HG03196 (cell line): ENCODE measurements around the gene RAD51B.

ENCODE experiments used
- ATAC-seq: cut with Tn5 transposase; IDR thresholded peaks from one replicate; pipeline ENCODE4 v1.9.1; 2021; ENCODE audit not compliant: unreplicated experiment

RAD51B gene

DNA sequence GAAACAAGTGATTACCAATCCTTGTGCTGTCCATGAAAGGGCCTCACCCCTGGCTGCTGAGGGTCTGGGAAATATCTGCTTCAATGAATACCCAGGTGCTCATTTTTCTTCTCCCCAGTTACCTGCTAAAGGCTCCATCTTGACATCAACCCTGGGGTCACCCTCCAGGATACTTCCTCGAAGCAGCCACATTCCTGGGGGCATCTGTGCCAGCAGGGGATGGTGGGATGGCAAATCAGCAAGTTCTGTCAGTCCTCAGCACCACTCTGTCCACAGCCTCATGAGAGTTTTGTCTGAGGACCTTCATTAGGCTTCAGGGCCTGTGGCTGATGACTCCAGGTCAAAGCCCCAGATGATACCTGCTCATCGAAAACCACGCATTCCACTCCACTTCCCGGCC lies 848.4 kb downstream of the RAD51B start:
- no peak for ATAC-seq

DNA sequence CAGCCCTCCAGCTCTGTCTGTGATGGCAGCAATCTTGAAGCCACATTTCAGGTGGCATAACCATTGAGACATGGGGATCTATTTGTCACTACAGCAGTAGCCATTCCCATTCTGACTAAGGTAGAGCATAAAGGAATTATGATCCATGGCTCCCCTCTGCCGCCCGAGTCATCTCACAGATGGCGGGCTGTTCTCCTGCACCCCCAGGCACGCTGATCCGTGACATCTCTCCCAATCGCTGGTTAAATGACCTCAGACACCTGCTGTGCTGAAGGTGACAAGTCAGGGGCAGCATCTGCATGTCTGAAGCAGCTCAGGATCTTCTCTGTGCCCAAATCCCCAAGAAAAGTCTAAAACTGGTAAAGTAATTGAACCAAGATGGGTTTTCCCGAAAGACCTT lies 849.0 kb downstream of the RAD51B start:
- no peak for ATAC-seq

GRCh38 chr14:68669111-68669511 lies 849.5 kb downstream of the RAD51B start:
- no peak for ATAC-seq

- ATAC-seq: no peak
Observed at GRCh38 chr14:68669603-68670358, 850.2 kb downstream of the RAD51B start.

DNA sequence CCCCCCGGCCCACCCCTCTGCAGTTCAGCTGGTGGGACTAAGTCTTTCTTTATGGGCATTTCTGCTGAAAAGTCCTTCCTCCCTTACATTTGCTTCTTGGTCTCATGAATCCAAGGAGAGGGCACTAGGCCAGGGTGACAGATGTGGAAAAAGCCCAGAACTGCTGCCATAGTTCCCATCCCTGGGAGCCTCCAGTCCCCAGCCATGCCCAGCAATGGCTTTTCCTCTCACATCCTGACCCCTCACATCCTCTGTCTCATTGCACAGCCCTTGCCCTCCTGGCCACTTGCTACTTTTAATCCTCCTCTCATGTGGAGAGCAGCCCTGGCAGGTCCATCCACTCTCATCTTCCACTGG lies 850.8 kb downstream of the RAD51B start:
- no peak for ATAC-seq

DNA sequence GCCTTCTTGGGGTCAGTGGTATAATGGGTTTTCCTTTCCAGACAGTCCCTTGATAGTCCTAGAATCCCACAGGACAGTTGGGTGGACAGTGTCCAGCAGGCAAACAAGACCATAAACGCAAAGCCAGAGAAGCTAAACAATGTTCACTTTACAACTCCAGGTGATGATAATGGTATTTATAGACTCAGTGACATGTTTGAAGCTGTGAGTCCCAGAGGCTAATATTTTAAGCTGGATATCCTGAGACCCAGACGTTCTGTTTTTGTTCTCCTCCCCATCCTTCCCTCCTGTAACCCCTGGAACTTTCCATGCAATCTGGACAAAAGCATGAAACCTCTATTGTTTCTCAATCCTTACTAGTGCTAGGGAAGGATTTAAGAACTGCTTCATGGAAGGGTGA lies 852.3 kb downstream of the RAD51B start:
- no peak for ATAC-seq

DNA sequence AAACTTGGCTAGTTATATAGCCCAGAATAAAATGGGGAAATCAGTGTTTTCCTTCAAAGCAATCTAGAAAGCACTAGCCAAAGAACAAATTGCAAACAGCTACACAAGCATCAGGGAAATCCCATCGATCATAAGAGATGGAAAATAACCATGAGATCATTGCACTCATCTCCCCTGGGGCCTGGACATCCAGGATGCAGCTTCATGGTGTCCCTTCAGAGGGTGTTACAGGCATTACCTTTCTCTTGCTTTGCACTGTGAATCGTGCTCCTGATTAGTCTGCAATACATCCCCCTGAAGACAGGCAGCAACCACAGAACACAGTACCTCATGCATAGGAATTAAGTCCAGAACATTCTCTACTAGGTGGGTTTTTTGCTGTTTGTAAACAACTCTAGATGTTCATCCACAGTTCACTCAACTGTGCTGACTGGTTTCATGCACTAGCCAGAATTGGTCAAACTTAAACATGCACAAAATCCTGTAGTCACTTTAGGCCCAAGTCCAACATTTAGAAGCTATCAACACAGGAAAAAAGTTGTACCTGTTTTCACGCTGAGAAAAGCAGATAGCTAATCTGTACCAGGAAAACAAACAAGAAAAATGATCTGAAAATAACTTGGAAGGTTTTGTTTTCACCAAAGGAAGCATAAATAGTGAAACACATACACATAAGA lies 853.2 kb downstream of the RAD51B start:
- no peak for ATAC-seq

DNA sequence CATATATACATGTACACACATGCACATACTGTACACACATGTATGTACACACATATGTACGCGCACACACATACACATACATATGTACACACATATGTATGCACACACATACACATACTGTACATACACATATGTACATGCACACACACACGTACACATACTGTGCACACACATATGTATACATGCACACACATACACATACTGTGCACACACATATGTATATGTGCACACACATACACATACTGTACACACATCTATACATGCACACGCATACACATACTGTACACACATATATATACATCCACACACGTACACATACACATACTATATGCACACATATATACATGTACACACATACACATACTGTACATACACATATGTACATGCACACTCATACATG lies 853.9 kb downstream of the RAD51B start:
- no peak for ATAC-seq

- no peak for ATAC-seq
Observed at GRCh38 chr14:68674538-68675232, 855.1 kb downstream of the RAD51B start.

DNA sequence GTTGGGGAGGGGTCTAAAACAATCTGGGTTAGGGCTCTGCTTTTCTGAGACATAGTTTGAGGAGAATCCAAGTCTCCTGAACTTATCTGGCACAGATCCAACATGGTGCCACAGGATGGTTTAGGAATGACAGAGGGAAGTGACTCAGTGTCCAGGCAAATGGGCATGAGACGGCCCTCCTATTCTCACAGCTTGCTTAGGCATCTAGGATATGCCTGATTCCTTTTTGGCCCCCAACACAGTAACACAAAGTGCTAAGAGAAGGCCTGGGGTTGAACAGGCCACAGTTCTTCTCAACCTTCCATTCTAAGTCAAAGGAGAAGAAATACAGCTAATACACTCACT lies 855.6 kb downstream of the RAD51B start:
- ATAC-seq: no peak

DNA sequence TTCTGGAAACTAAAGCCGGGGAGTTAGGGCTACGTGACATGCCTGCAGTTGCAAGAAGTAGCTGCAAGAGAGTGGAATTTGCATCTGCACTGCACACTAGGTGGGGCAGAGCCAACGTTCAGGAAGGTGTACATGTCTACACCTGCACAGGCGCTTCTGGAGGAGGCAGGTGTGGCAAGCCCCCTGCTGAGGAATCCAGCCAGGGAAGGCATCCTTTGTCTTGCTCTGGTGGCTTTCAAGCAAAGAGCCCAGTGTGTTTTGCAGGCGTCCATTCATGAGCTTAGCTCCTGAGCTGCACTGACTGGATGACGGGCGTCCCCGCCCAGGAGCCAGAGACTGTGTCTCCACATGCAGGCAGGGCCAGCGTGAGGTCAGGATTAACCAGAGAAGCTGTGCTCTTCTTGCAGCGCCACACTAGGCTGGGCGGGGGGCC lies 856.9 kb downstream of the RAD51B start:
- ATAC-seq: no peak

DNA sequence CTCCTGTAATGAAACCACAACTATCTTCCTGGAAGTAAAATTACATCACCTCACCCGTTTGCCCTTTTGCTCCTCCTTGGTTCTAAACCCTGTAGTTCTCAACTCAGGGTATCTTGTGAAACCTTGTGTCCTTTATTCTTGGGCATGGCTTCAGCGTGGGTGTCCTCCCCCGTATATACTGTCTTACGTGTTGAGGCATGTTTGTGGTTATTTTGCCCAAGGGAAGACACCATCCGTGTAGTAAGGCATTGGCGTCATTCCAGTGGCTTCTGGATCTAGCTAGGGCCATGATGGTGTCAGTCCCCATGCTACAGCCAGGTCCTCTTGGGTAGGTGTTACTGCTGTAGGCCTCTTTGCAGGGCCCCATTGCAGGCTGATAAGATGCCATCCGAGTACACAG lies 857.9 kb downstream of the RAD51B start:
- ATAC-seq: no peak

DNA sequence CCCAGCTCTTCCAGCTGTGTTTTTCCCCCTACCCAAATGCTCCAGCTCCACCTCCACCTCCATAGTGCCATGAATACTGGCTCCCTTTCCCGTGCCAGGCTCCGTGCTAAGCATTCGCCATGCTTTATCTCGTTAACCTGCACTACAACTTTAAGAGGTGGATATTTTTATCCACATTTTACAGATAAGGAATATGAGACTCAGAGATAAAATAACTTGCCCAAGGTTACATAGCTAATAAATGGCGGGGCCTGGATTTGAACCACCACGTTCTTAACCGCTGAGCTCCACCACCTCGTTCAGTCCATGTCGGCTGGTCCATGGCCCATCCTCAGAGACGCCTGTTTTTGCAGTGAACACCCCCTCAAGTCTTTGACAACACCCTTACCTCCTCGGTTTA lies 858.3 kb downstream of the RAD51B start:
- no peak for ATAC-seq

DNA sequence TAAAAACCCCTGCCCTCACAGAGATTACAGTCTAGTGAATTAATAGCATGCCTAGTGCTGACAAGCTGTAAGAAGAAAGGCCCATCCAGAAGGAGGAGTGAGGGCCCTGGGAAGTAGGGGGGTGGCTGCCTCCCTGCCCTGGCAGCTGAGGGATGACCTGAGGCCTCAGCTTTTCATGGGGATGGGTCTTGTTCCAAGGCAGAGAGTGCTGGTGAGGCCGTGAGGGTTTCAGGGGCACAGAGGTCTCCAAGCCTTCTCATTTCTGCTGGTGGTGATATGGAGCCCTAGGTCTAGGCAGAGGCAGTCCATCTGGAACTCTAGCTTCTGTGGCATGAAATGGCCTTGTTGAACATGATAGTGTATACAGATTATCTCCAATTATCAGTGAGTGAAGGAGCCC lies 858.9 kb downstream of the RAD51B start:
- ATAC-seq: no peak

DNA sequence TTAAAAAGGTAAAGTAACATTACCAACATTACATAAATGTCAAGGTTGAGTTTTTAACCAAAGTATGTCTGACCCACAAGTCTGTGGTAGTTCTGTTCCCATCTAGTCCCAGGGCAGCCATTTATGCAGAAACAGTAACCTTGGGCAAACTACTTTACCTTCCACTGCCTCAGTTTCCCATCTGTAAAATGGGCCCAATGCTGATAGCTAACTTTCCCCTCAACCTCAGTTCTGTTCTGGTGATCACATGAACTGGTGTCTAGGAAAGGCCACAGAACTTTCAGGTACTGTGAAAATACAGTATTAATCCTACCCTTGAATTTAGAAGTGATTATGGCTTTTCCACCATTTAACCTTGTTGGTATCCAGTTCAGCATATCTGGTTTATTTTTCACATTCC lies 859.7 kb downstream of the RAD51B start:
- no peak for ATAC-seq

- ATAC-seq: no peak
Observed at GRCh38 chr14:68679746-68680467, 860.3 kb downstream of the RAD51B start.

GRCh38 chr14:68680541-68681051 lies 861.0 kb downstream of the RAD51B start:
- ATAC-seq: no peak

GRCh38 chr14:68681256-68682011 lies 861.9 kb downstream of the RAD51B start:
- no peak for ATAC-seq

DNA sequence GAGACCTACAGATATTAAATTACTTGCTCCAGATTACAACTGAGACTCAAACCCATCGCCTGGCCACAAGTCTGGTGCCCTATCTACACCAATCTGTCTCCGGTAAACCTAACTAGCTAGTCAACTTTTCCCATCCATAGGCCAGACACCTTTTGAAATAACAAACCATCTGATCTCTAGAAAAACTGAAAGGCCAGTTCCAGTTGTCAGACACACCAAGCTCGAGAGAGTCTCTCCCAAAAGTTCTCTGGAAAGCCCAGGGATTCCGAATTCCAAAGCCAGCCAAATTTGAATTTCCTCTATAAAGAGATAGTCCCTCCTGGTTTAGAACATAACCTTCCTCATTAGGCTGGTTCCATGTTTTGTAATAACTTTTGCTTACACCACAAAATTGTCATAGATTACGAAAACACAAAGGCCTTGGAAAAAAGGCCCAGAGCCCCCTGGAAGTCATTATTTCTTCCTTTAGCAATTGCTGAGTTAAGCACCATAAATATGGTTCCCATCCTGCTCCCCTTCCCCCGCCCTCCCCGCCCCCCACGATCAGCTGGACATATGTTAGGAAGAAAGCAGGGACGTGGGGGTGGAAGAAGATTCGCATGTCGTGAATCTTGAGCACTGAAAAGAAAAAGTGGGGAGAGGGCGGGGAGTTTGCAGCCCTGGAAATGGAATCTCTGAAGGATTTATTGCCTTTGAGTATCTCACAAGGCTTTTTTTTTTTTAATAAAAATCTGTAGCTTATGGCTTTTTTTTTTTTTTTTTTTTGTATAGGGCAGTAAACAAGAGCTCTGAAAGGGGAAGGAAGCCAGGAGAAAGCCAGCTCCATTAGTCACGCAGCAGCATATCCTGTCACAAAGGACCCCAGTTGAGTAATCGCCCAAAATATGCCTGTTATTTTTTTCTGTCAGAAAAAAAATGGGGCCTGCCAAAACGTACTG lies 862.9 kb downstream of the RAD51B start:
- no peak for ATAC-seq

- ATAC-seq: no peak
Observed at GRCh38 chr14:68683326-68683725, 863.7 kb downstream of the RAD51B start.
